Activated T-cell treated with anti-CD3 and anti-CD28 coated beads, Interleukin-2, amount 50 U/mL, for 4 hours (primary cell): ENCODE data around the gene CCAR1. TPM values are rescaled to one million over a fixed set of nuclear protein-coding genes. Genes with fewer than 3 reads are reported as not detected.
"Not testable (repeated sequence)": the region's sequence is repeated elsewhere in the genome, so short reads cannot be mapped to it uniquely, and the experiment has no call there.

Source experiments
- ATAC-seq, 2 donors: fragments of 200-7000 bp; cut with Tn5 transposase; one replicate each; pipeline ENCODE4 v1.10.0; 2021
- DNase-seq: peaks from one replicate; pipeline ENCODE4 v3.0.0-alpha.2; 2020
- H3K27me3 Mint-ChIP-seq: one replicate; pipeline ENCODE4 v1.8.0; 2021; ENCODE audit warnings: low read depth, mixed read lengths
- H3K36me3 Mint-ChIP-seq: one replicate; pipeline ENCODE4 v1.8.0; 2022; ENCODE audit warnings: mixed read lengths; ENCODE audit not compliant: insufficient read depth
- H3K4me1 Mint-ChIP-seq: one replicate; pipeline ENCODE4 v1.8.0; 2021; ENCODE audit warnings: low read depth, mixed read lengths
- H3K4me3 Mint-ChIP-seq: one replicate; pipeline ENCODE4 v1.8.0; 2021; ENCODE audit warnings: mild to moderate bottlenecking, moderate library complexity, mixed read lengths
- H3K9me3 Mint-ChIP-seq: one replicate; pipeline ENCODE4 v1.8.0; 2021; ENCODE audit warnings: mixed read lengths
- total RNA-seq, 3 donors: library from RNA; stranded (reverse); gene quantifications; one replicate each; pipeline ENCODE4 v1.2.1, GENCODE V29; 2021

The CCAR1 gene
- total RNA-seq, 3 donors from 2014 or later: 105 to 120 (median 114) TPM

DNA sequence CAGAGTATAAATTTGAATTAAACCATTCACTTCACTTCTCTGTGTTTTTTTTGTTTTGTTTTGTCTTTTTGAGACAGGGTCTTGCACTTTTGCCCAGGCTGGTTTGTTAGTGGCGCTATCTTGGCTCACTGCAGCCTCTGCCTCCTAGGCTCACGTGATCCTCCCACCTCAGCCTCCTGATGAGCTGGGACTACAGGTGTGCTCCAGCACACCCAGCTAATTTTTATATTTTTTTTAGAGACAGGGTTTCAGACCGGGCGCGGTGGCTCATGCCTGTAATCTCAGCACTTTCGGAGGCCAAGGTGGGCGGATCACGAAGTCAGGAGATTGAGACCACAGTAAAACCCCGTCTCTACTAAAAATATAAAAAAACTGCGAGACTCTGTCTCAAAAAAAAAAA is 69.4 kb downstream of the CCAR1 start:
- ATAC-seq (no peak), DNase-seq (no peak)
- H3K4me1 Mint-ChIP-seq: no peaks in the 10 kb centered on the region
- no peaks in the 10 kb centered on the region for H3K27me3 Mint-ChIP-seq
- no peak overlapping the region for H3K4me3 Mint-ChIP-seq
- H3K9me3 Mint-ChIP-seq: no peaks in the 10 kb centered on the region
- H3K36me3 Mint-ChIP-seq: peaks cover 21% of the 10 kb centered on the region

DNA sequence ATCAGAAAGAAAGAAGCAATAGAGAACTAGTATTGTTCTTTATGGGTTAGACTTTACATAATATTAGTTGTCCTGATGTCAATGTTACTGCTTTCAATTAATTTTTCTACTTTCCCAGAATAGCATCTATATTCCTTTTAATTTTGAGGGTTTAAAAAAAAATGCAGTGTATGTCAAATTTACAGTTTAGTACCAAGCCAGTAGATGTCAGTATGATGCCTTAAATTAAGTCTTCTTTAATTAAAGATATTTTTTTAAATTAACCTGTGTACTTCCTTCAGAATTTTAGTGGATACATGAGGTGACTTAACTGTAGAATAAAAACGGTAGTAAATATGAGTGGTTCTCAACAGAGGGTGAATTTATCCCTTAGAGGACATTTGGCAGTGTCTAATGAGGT is 71.1 kb downstream of the CCAR1 start:
- Mint-ChIP-seq H3K27me3 (no peaks in the 10 kb centered on the region), H3K9me3 (no peaks in the 10 kb centered on the region), H3K36me3 (peaks cover 13% of the 10 kb centered on the region), H3K4me1 (no peaks in the 10 kb centered on the region), H3K4me3 (no peak overlapping the region)
- DNase-seq (no peak), ATAC-seq (no peak)

DNA sequence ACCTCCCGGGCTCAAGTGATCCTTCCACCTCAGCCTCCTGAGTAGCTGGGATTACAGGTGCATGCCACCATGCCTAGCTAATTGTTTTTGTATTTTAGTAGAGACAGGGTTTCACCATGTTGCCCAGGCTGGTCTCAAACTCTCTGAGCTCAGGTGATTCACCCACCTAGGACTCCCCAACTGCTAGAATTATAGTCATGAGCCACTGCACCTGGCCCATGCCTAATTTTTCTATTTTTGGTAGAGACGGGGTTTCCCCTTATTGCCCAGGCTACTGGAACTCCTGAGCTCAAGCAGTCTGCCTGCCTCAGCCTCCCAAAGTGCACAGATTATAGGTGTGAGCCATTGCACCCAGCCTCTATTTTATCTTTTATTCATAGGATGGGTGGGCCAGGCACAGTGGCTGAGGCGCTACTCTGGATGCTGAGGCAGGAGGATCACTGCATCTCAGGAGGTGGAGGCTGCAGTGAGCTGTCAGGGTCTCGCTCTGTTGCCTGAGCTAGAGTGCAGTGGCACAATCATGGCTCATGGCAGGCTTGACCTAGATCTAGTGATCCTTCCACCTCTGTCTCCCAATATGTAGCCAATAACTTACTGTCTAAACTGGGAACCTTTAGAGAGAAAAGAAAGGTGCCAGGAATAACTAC is 75.0 kb downstream of the CCAR1 start:
- H3K36me3 Mint-ChIP-seq: peaks cover 9% of the 10 kb centered on the region
- ATAC-seq: no peak
- H3K27me3 Mint-ChIP-seq: no peaks in the 10 kb centered on the region
- no peaks in the 10 kb centered on the region for H3K4me1 Mint-ChIP-seq
- no peaks in the 10 kb centered on the region for H3K9me3 Mint-ChIP-seq
- H3K4me3 Mint-ChIP-seq: no peak overlapping the region
- no peak for DNase-seq

DNA sequence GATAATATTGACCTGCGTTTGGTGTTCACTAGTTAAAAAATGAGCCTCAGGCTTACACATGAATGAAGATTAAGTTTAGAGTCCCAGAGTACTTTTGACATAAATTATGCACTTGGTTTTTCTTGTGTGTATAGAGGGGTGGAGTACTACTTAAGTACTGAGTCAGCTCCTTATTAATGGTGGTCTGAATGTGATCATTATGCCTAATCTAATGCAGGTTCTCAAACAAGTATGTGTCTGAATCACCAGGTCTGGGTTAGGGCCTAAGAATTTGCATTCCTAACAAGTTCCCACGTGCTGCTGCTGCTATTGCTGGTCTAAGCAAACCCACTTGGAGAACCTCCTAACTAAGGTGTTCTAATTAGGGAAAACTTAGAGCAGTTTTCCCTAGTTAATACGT is 75.6 kb downstream of the CCAR1 start:
- Mint-ChIP-seq H3K36me3 (peaks cover 8% of the 10 kb centered on the region), H3K4me3 (no peak overlapping the region), H3K4me1 (no peaks in the 10 kb centered on the region), H3K27me3 (no peaks in the 10 kb centered on the region), H3K9me3 (no peaks in the 10 kb centered on the region)
- ATAC-seq (no peak), DNase-seq (no peak)

DNA sequence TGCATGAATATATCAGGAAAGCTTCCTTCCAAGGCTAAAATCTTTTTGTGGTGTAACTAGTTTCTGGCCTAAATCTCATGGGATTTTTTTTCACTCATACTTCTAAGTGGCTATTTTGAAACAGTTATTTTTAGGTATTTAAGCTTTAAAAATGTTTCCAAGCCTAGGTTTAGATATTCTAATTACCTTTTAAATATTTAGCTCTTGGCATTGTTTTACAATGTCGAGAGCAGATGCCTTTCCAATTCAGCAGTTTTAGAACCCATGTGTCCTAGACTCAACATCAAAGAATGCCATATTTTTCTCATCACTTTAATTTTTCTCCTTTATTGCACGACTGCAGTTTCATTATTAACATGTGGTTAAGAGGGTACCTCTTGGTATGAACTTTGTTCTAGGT is 79.2 kb downstream of the CCAR1 start:
- DNase-seq (no peak), ATAC-seq (no peak)
- no peaks in the 10 kb centered on the region for H3K4me1 Mint-ChIP-seq
- H3K27me3 Mint-ChIP-seq: no peaks in the 10 kb centered on the region
- no peak overlapping the region for H3K4me3 Mint-ChIP-seq
- H3K9me3 Mint-ChIP-seq: no peaks in the 10 kb centered on the region
- peaks cover 4% of the 10 kb centered on the region for H3K36me3 Mint-ChIP-seq

DNA sequence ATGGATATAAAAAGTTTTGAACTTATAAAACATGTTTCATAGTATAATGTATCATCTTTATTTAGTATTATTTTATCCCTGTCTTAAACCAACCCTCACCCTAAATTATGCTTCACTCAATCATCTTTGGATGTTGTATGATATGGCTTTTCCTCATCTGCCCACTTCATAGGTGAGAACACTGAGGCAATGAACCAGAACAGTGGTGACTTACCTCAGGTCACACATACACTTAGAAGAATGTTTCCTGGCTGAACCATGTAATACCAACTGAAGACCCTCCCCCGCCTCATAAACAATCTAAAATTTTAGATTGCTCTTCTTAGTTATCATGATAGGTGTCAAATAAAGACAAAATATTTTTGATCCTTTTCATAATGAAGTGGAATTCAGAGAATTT is 83.7 kb downstream of the CCAR1 start:
- H3K4me1 Mint-ChIP-seq: no peaks in the 10 kb centered on the region
- H3K4me3 Mint-ChIP-seq: no peak overlapping the region
- H3K27me3 Mint-ChIP-seq: no peaks in the 10 kb centered on the region
- no peaks in the 10 kb centered on the region for H3K36me3 Mint-ChIP-seq
- no peak for ATAC-seq
- no peaks in the 10 kb centered on the region for H3K9me3 Mint-ChIP-seq
- no peak for DNase-seq

DNA sequence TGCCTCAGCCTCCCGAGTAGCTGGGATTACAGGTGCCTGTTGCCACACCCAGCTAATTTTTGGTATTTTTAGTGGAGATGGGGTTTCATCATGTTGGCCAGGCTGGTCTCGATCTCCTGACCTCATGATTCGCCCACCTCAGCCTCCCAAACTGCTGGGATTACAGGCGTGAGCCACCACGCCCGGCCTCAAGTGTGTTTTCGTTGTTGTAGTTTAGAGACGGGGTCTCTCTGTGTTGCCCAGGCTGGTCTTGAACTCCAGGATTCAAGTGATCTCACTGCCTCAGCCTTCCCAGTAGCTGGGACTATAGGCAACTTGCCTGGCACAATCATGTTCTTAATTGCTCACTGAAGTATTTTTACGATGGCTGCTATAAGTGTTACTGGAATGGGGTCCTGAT is 89.8 kb downstream of the CCAR1 start:
- H3K4me1 Mint-ChIP-seq, DNase-seq, ATAC-seq, H3K36me3 Mint-ChIP-seq, H3K4me3 Mint-ChIP-seq, H3K9me3 Mint-ChIP-seq, H3K27me3 Mint-ChIP-seq: not testable (repeated sequence)

DNA sequence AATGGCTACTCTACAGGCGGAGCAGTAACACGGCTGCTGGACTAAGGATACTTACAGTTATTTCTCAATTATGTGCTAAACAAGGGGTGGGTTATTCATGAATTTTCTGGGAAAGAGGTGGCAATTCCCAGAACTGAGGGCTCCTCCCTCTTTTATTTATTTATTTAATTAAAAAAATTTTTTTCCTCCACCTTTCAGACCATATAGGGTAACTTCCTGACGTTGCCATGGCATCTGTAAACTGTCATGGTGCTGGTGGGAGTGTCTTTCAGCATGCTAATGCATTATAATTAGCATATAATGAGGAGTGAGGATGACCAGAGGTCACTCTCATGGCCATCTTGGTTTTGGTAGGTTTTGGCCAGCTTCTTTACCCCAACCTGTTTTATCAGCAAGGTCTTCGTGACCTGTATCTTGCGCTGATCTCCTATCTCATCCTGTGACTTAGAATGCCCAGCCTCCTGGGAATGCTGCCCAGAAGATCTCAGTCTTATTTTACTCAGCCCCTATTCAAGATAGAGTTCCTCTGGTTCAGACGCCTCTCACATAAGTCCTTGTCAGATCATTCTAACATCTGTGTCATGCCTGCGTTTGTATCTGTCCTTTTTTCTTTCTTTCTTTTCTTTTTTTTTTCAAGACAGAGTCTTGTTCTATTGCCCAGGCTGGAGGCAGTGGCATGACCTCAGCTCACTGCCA is 90.4 kb downstream of the CCAR1 start:
- no peaks in the 10 kb centered on the region for H3K27me3 Mint-ChIP-seq
- ATAC-seq: no peak

DNA sequence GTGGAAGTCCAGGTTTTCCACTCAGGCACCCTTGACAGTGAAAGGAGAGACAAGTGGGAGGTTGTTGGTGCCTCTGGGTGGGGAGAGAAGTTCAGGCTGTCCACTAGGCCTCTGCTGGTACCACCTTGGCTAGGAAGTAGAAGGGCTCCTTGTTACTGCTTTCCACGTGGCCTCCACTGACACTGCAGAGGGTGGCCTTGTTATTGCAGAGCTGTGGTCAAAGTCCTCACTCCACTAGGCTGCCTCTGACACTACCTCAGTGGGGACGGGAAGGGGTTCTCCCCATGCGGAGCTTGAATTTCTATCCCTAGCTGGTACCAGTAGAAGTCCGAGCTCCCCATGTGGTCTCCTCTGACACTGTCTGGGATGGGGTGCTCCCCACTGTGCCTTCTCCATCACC is 91.4 kb downstream of the CCAR1 start:
- H3K4me1 Mint-ChIP-seq: no peaks in the 10 kb centered on the region
- no peak overlapping the region for H3K4me3 Mint-ChIP-seq
- ATAC-seq: no peak
- no peaks in the 10 kb centered on the region for H3K9me3 Mint-ChIP-seq
- no peak for DNase-seq
- no peaks in the 10 kb centered on the region for H3K36me3 Mint-ChIP-seq
- H3K27me3 Mint-ChIP-seq: no peaks in the 10 kb centered on the region

More for the DNA sequence above, 90.4 kb downstream of the CCAR1 start:
- Mint-ChIP-seq H3K4me3 (no peak overlapping the region), H3K4me1 (no peaks in the 10 kb centered on the region), H3K36me3 (no peaks in the 10 kb centered on the region), H3K9me3 (no peaks in the 10 kb centered on the region)
- DNase-seq: no peak

DNA sequence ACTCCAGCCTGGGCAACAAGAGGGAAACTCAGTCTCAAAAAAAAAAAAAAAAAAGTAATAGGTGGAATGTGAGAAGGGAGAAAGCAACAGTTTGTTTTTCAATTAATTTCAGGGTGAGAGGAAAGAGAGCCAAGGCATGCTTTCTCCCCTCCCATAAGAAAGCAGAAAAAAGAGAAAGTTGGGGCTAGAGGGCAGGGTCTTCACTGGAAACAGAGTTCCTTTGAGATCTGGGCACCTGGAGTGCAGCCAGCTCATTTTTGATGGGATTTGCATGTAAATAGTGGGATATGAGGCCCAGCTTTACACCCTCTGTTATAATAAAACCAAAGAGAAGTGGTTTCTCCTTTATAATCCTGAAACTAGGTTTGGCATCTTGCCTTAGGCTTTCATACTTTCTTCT is 92.5 kb downstream of the CCAR1 start:
- no peaks in the 10 kb centered on the region for H3K36me3 Mint-ChIP-seq
- H3K27me3 Mint-ChIP-seq: no peaks in the 10 kb centered on the region
- ATAC-seq (no peak), DNase-seq (no peak)
- H3K4me3 Mint-ChIP-seq: no peak overlapping the region
- H3K9me3 Mint-ChIP-seq: no peaks in the 10 kb centered on the region
- no peaks in the 10 kb centered on the region for H3K4me1 Mint-ChIP-seq

DNA sequence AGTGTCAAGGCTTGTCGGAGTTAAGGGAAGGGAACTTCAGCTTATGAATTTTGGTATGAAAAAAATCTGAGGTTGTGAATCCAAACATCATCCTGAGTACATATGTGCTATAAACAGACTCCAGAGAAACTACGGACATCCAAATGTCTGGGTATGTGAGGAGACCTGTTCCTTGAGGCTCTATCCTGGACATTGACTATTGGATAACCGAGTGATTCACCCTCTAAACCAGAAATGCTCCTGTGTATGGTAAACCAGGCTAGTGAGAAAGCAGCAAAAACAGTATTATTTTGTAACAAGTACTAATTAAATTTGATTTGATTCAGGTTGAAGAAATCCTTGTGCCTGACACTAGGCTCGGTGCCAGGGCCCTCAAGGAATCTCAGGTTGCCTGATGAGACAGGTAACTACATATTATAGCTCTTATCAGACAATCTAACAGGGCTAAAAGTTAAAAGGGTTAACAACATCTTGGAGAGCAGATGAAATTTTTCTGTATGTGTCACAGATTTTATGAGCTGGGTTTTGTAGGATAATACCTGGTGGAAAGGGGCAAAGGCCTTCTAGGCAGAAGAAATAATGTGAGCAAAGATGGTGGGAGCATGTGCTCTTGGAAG is 95.9 kb downstream of the CCAR1 start:
- H3K27me3 Mint-ChIP-seq: no peaks in the 10 kb centered on the region
- no peaks in the 10 kb centered on the region for H3K36me3 Mint-ChIP-seq
- no peaks in the 10 kb centered on the region for H3K9me3 Mint-ChIP-seq
- DNase-seq (no peak), ATAC-seq (no peak)
- H3K4me3 Mint-ChIP-seq: no peak overlapping the region
- H3K4me1 Mint-ChIP-seq: no peaks in the 10 kb centered on the region

DNA sequence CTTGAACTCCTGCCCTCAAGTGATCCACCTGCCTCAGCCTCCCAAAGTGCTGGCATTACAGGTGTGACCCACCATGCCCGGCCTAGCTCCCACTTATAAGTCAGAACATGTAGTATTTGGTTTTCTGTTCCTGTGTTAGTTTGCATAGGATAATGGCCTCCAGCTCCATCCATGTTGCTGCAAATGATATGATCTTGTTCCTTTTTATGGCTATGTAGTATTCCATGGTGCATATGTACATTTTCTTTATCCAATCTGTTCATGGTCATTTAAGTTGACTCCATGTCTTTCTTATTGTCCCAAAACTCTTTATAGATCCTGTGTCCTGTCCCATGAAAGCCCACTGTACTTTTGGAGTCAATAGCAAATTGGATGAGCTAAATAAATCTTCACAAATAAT is 99.3 kb downstream of the CCAR1 start:
- DNase-seq, H3K4me3 Mint-ChIP-seq, H3K9me3 Mint-ChIP-seq, H3K36me3 Mint-ChIP-seq, H3K27me3 Mint-ChIP-seq, ATAC-seq, H3K4me1 Mint-ChIP-seq: not testable (repeated sequence)

DNA sequence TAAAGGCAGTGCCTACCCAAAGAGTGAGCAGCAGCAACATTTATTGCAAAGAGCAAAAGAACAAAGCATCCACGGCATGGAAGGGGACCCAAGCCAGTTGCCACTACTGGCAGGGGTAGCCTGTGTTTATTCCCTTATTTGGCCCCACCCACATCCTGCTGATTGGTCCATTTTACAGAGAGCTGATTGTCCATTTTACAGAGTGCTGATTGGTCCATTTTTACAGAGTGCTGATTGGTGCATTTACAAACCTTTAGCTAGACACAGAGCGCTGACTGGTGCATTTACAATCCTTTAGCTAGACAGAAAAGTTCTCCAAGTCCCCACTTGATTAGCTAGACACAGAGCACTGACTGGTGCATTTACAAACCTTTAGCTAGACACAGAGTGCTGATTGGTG is 101.6 kb downstream of the CCAR1 start:
- not testable (repeated sequence) for DNase-seq, H3K27me3 Mint-ChIP-seq, H3K4me1 Mint-ChIP-seq, H3K36me3 Mint-ChIP-seq, ATAC-seq, H3K9me3 Mint-ChIP-seq, H3K4me3 Mint-ChIP-seq

DNA sequence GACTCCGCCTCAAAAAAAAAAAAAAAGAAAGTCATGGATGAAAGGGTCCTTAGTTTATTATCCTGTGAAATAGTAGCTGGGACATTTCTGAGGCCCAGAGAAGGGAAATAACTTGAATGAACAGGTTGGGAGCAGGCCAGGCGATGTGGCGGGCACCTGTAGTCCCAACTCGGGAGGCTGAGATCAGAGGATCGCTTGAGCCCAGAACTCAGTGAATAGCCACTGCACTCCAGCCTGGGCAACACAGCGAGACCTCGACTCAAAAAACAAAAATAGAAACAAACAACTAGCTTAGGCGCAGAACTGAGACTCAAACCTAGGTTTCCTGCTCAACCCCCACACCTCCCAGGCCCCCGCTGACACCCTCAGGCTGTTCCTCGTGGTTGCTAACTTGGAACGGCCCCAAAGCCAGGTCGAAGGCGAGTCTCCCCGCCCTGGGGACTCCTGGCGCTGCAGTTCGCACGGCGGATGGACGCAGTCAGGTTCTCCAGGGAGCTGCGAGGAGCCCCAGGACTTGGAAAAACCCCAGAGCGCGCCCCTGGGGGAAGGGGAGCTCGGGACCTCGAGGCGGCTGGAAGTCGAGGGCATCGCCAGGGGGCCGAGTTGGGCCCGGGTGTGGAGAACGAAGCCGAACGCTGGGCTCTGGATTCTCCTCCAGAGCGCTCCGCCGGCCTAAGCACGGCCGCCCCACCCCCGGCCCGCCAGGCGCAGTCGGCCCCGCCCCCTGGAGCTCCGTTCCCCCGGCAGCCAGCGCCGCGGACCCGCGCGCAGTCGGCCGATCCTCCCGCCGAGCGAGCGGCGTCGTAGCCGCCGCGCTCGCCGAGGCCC is 105.9 kb downstream of the CCAR1 start, which contains the start of gene STOX1:
STOX1 (plus strand) TSS at position 768 of the 828 bp plus-strand sequence. CDS start 93 bp downstream, outside the sequence.
- H3K9me3 Mint-ChIP-seq: no peaks in the 10 kb centered on the region
- H3K36me3 Mint-ChIP-seq: no peaks in the 10 kb centered on the region
- peaks cover 6% of the 10 kb centered on the region for H3K27me3 Mint-ChIP-seq
- DNase-seq (peak; percentile 46), ATAC-seq (peak; percentile 82 to 90)
- H3K4me3 Mint-ChIP-seq: peak within 1 kb of the TSS; percentile 77
- peaks cover 7% of the 10 kb centered on the region for H3K4me1 Mint-ChIP-seq
